HepG2 (cell line): ENCODE data around the gene ARL6. TPM values are rescaled to one million over a fixed set of nuclear protein-coding genes. Genes with fewer than 3 reads are reported as not detected.

ENCODE experiments used
- ATAC-seq: fragments of 200-7000 bp; cut with Tn5 transposase; 3 replicates; pipeline ENCODE4 v1.9.1; 2020; ENCODE audit warnings: mild to moderate bottlenecking, moderate library complexity
- BruUV-seq: library from RNA; stranded (reverse); fragments of 400-500 nt; replicated peaks from 2 replicates; lab custom pipeline; 2021; lab: Mats Ljungman, UMichigan
- CTCF ChIA-PET: fragments of 300-600 bp; formaldehyde crosslinking; extraction: SDS; loops from one replicate; lab custom pipeline; 2021; ENCODE audit warnings: low total read pairs, inconsistent platforms, low intra/inter-chr PET ratio; lab: Yijun Ruan, JAX
- POLR2A ChIA-PET: fragments of 350-600 bp; sonication (Branson Sonifier 250); formaldehyde crosslinking; loops from one replicate; lab custom pipeline; 2020; ENCODE audit warnings: antibody characterized with exemption, inconsistent platforms; lab: Yijun Ruan, JAX
- DNase-seq: peaks from one replicate; pipeline ENCODE4 v3.0.0-alpha.2; 2015; ENCODE audit warnings: low spot score
- FAIRE-seq: peaks from 3 replicates; lab custom pipeline; 2011; peaks lifted over from hg19 to GRCh38; lab: Jason Lieb, UNC
- H2AFZ ChIP-seq: one replicate; pipeline ENCODE4 v1.6.1; 2011; ENCODE audit warnings: low read length, inconsistent platforms
- H3K27ac ChIP-seq: fragments of 300-600 bp; 3 replicates; pipeline ENCODE4 v1.8.0; 2011; ENCODE audit warnings: mixed run types, mild to moderate bottlenecking, mixed read lengths, low read length, inconsistent platforms; ENCODE audit not compliant: insufficient read depth; ENCODE audit errors: extremely low read length
- H3K27me3 ChIP-seq, 2 experiments: fragments of 200-600 bp in 1 of 2; 2 replicates in 1 of 2; 3 replicates in 1 of 2; pipeline versions ENCODE4 v1.6.0 to v1.8.0; 2011; ENCODE audit warnings: low read length in 2 of 2, mild to moderate bottlenecking in 2 of 2, moderate library complexity in 2 of 2, inconsistent platforms in 1 of 2; ENCODE audit not compliant: insufficient read depth in 2 of 2, control insufficient read depth in 1 of 2
- H3K36me3 ChIP-seq, 2 experiments: fragments of 200-600 bp in 1 of 2; replicated peaks in 1 of 2; 2 replicates in 1 of 2; 3 replicates in 1 of 2; pipeline versions ENCODE4 v1.5.1 to v1.8.0; 2011; ENCODE audit warnings: low read length in 2 of 2, inconsistent platforms in 1 of 2; ENCODE audit not compliant: insufficient read depth in 2 of 2, control insufficient read depth in 1 of 2
- H3K4me1 ChIP-seq: 2 replicates; pipeline ENCODE4 v1.5.1; 2012; ENCODE audit warnings: low read length, inconsistent platforms; ENCODE audit not compliant: insufficient read depth
- H3K4me2 ChIP-seq: 2 replicates; pipeline ENCODE4 v1.6.0; 2011; ENCODE audit warnings: low read depth, low read length, inconsistent platforms
- H3K4me3 ChIP-seq, 3 experiments: fragments of 200-600 bp in 1 of 3; sonication (generic), shearing (Covaris generic) in 1 of 3; replicated peaks in 1 of 3; 2 replicates each; pipeline ENCODE4 v1.5.1; 2011 to 2016; ENCODE audit warnings: low read length in 3 of 3, inconsistent platforms in 2 of 3, low read depth in 2 of 3, mild to moderate bottlenecking in 2 of 3, control low read depth in 1 of 3, mixed read lengths in 1 of 3; ENCODE audit not compliant: insufficient read depth in 1 of 3
- H3K79me2 ChIP-seq: one replicate; pipeline ENCODE4 v1.6.1; 2011; ENCODE audit warnings: low read length, inconsistent platforms; ENCODE audit not compliant: insufficient read depth
- H3K9ac ChIP-seq: 2 replicates; pipeline ENCODE4 v1.6.0; 2011; ENCODE audit warnings: mild to moderate bottlenecking, low read depth, low read length, inconsistent platforms; ENCODE audit not compliant: insufficient read depth
- H3K9me3 ChIP-seq: 2 replicates; pipeline ENCODE4 v1.5.1; 2012; ENCODE audit warnings: mild to moderate bottlenecking, low read length
- H4K20me1 ChIP-seq: 2 replicates; pipeline ENCODE4 v1.6.0; 2011; ENCODE audit warnings: inconsistent platforms, mild to moderate bottlenecking, low read length, moderate library complexity; ENCODE audit not compliant: insufficient read depth
- ZBTB38 ChIP-seq: sonication (generic); formaldehyde crosslinking; IDR thresholded peaks from 2 replicates; pipeline ENCODE4 v1.5.1; 2020; ENCODE audit warnings: mild to moderate bottlenecking, missing genetic modification reagents
- WGBS: methylation state at CpG from one replicate; pipeline ENCODE4 v1.1.6; 2017; ENCODE audit warnings: low lambda C conversion rate; 5-methylcytosine and 5-hydroxymethylcytosine counted together
- in situ Hi-C: cut with HindIII; loops from 2 replicates; pipeline ENCODE4 v1.10.0; 2017; ENCODE audit warnings: low pct_unique_long_range_greater_than_20kb; ENCODE audit not compliant: extremely low pct_ligation_motif_present
- intact Hi-C: fragments of 100-400 bp; cut with micrococcal nuclease; formaldehyde crosslinking; loops from one replicate; pipeline ENCODE4 v1.10.0; 2022; ENCODE audit not compliant: unreplicated experiment
- polyA plus RNA-seq, 8 experiments: library from polyadenylated mRNA; depleted of rRNA in 3 of 8; stranded (reverse) in 7 of 8; unstranded in 1 of 8; fragments of >200 nt; fragmentation: Illumina TruSeq in 4 of 8; extraction: Trizol in 4 of 8; gene quantifications; 2 replicates each; pipeline versions ENCODE4 v1.2.1 to v1.2.3, GENCODE V29; 2011 to 2016; ENCODE audit warnings: low read depth in 4 of 8, missing spikeins in 1 of 8, mixed read lengths in 1 of 8; ENCODE audit not compliant: insufficient read depth in 1 of 8
- total RNA-seq, 5 experiments: library from RNA; depleted of rRNA; stranded (reverse); fragments of >200 nt; fragmentation: Illumina TruSeq; extraction: Trizol; gene quantifications; 2 replicates each; pipeline ENCODE4 v1.2.3, GENCODE V29; 2016; ENCODE audit warnings: low read depth in 1 of 5
- TF ChIP-seq, protein P1 (sequence below): sonication (generic); formaldehyde crosslinking; IDR thresholded peaks from 2 replicates; pipeline ENCODE4 v1.5.1; 2020; ENCODE audit warnings: missing genetic modification reagents, mild to moderate bottlenecking, borderline replicate concordance
- TF ChIP-seq, protein P2 (sequence below): sonication (generic); formaldehyde crosslinking; IDR thresholded peaks from 2 replicates; pipeline ENCODE4 v1.5.1; 2020; ENCODE audit warnings: missing genetic modification reagents, mild to moderate bottlenecking, borderline replicate concordance

The ARL6 gene
- total and polyA plus RNA-seq, 2 of the 13 experiments (the other 11 are each of a cell fraction or from before 2014, with no cell fraction given): 1.3 to 3.7 TPM

DNA sequence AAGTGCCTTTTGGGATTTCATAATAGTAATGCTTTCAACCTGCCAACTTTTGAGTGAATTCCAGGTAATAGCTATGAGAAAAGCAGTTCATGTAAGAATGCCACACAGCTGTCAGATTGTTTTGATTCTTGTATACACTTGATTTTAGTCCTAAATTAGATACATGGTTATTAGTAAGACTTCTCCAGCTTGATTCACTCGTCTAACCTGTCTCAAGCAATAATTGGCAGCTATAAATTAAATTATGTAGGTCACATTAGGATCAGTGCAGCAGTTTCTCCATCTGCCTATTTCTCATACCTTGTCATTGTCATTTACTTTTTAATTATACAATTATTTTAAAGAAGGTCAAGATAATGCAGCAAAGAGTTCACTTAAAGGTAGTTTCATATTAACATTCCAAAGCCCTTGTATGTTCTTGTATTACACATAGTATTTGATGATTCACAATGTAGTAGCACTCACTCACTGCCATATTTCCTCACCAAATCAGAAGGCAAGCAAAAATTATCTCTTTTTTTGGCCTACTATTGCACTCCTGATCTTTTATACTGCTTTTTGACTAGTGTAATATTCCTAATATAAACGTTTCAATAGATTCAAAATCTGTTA is 46.3 kb downstream of the ARL6 start:
- 0% methylated on average over 2 of the region's 2 CpGs for WGBS
- ATAC-seq: no peak
- POLR2A ChIA-PET: no interaction called here
- H3K36me3 ChIP-seq: no peaks in the 10 kb centered on the region
- CTCF ChIA-PET: no interaction called here
- no peak overlapping the region for H3K4me2 ChIP-seq
- no TSS peak for BruUV-seq
- in situ Hi-C loops (no loop called here), intact Hi-C loops (no loop called here)
- no peak overlapping the region for H3K4me3 ChIP-seq
- FAIRE-seq: no peak
- H3K79me2 ChIP-seq: no peaks in the 10 kb centered on the region
- peaks cover 0 to 2% of the 10 kb centered on the region in 2 experiments; a peak in 1 of 5 replicates for H3K27me3 ChIP-seq
- TF ChIP-seq, protein P1, sequence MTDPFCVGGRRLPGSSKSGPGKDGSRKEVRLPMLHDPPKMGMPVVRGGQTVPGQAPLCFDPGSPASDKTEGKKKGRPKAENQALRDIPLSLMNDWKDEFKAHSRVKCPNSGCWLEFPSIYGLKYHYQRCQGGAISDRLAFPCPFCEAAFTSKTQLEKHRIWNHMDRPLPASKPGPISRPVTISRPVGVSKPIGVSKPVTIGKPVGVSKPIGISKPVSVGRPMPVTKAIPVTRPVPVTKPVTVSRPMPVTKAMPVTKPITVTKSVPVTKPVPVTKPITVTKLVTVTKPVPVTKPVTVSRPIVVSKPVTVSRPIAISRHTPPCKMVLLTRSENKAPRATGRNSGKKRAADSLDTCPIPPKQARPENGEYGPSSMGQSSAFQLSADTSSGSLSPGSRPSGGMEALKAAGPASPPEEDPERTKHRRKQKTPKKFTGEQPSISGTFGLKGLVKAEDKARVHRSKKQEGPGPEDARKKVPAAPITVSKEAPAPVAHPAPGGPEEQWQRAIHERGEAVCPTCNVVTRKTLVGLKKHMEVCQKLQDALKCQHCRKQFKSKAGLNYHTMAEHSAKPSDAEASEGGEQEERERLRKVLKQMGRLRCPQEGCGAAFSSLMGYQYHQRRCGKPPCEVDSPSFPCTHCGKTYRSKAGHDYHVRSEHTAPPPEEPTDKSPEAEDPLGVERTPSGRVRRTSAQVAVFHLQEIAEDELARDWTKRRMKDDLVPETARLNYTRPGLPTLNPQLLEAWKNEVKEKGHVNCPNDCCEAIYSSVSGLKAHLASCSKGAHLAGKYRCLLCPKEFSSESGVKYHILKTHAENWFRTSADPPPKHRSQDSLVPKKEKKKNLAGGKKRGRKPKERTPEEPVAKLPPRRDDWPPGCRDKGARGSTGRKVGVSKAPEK (CRISPR knock-in tag): no peak
- TF ChIP-seq ZBTB38 (CRISPR knock-in tag): no peak
- TF ChIP-seq, protein P2, sequence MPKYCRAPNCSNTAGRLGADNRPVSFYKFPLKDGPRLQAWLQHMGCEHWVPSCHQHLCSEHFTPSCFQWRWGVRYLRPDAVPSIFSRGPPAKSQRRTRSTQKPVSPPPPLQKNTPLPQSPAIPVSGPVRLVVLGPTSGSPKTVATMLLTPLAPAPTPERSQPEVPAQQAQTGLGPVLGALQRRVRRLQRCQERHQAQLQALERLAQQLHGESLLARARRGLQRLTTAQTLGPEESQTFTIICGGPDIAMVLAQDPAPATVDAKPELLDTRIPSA (CRISPR knock-in tag): no peak
- H4K20me1 ChIP-seq: no peaks in the 10 kb centered on the region
- H2AFZ ChIP-seq: no peak overlapping the region
- no peak overlapping the region for H3K27ac ChIP-seq
- H3K9me3 ChIP-seq: no peaks in the 10 kb centered on the region
- H3K4me1 ChIP-seq: no peaks in the 10 kb centered on the region
- H3K9ac ChIP-seq: no peak overlapping the region
- DNase-seq: no peak
